SJSA1 (cell line): Measurements from ENCODE around the gene LLGL2. TPM values are rescaled to one million over a fixed set of nuclear protein-coding genes. Genes with fewer than 3 reads are reported as not detected.

Source experiments
- DNase-seq, 2 experiments: peaks; one replicate each; pipeline ENCODE4 v3.0.0-alpha.2; 2015 to 2020; ENCODE audit warnings: low spot score in 2 of 2, low read depth in 1 of 2
- H3K27ac ChIP-seq: fragments of 250-450 bp; sonication (Bioruptor Pico); 2 replicates; pipeline ENCODE4 v1.5.1; 2020; ENCODE audit warnings: mild to moderate bottlenecking, moderate library complexity
- H3K27me3 ChIP-seq: fragments of 250-450 bp; sonication (Bioruptor Pico); replicated peaks from 2 replicates; pipeline ENCODE4 v1.5.1; 2020; ENCODE audit warnings: mild to moderate bottlenecking, moderate library complexity
- H3K36me3 ChIP-seq: fragments of 250-450 bp; sonication (Bioruptor Pico); 2 replicates; pipeline ENCODE4 v1.5.1; 2020; ENCODE audit warnings: mild to moderate bottlenecking
- H3K4me1 ChIP-seq: fragments of 250-450 bp; sonication (Bioruptor Pico); replicated peaks from 2 replicates; pipeline ENCODE4 v1.6.1; 2021; ENCODE audit warnings: mild to moderate bottlenecking
- H3K4me3 ChIP-seq: fragments of 250-450 bp; sonication (Bioruptor Pico); 2 replicates; pipeline ENCODE4 v1.5.1; 2020; ENCODE audit warnings: mild to moderate bottlenecking
- H3K9me3 ChIP-seq: fragments of 250-450 bp; sonication (Bioruptor Pico); replicated peaks from 2 replicates; pipeline ENCODE4 v1.5.1; 2020; ENCODE audit warnings: mild to moderate bottlenecking
- total RNA-seq: library from RNA; depleted of rRNA; stranded (reverse); fragments of >200 nt; shearing (Covaris generic); gene quantifications from 2 replicates; pipeline ENCODE4 v1.2.3, GENCODE V29; 2014

Gene LLGL2
- total RNA-seq, 1 experiment from 2014 or later, result 6.6 TPM

- Histone ChIP-seq H3K36me3 (peaks cover 49% of the 10 kb centered on the region), H3K27ac (no peak overlapping the region), H3K27me3 (no peaks in the 10 kb centered on the region), H3K4me3 (no peak overlapping the region), H3K4me1 (peaks cover 17% of the 10 kb centered on the region), H3K9me3 (no peaks in the 10 kb centered on the region)
- no peak for DNase-seq
Observed at GRCh38 chr17:75486951-75487350, 38.5 kb upstream of the LLGL2 start.

GRCh38 chr17:75487351-75488070 is 38.0 kb upstream of the LLGL2 start:
- Histone ChIP-seq H3K4me3 (no peak overlapping the region), H3K4me1 (peaks cover 15% of the 10 kb centered on the region), H3K36me3 (peaks cover 54% of the 10 kb centered on the region), H3K9me3 (no peaks in the 10 kb centered on the region), H3K27ac (no peak overlapping the region), H3K27me3 (no peaks in the 10 kb centered on the region)
- no peak for DNase-seq

- Histone ChIP-seq H3K27ac (no peak overlapping the region), H3K36me3 (peaks cover 61% of the 10 kb centered on the region)
- DNase-seq, result no peak
Observed at GRCh38 chr17:75488693-75489510, 36.6 kb upstream of the LLGL2 start.

GRCh38 chr17:75489511-75489955 is 36.0 kb upstream of the LLGL2 start:
- H3K4me3 ChIP-seq, result no peak overlapping the region
- H3K4me1 ChIP-seq, result peaks cover 30% of the 10 kb centered on the region
- H3K36me3 ChIP-seq, result peaks cover 67% of the 10 kb centered on the region

More at GRCh38 chr17:75488693-75489510, 36.6 kb upstream of the LLGL2 start:
- Histone ChIP-seq H3K9me3 (no peaks in the 10 kb centered on the region), H3K4me1 (peaks cover 24% of the 10 kb centered on the region), H3K27me3 (no peaks in the 10 kb centered on the region), H3K4me3 (no peak overlapping the region)

GRCh38 chr17:75490173-75490743 is 35.2 kb upstream of the LLGL2 start:
- Histone ChIP-seq H3K27me3 (no peaks in the 10 kb centered on the region), H3K36me3 (peaks cover 74% of the 10 kb centered on the region), H3K27ac (no peak overlapping the region), H3K4me3 (no peak overlapping the region), H3K4me1 (peaks cover 38% of the 10 kb centered on the region), H3K9me3 (no peaks in the 10 kb centered on the region)
- no peak for DNase-seq

More at GRCh38 chr17:75489511-75489955, 36.0 kb upstream of the LLGL2 start:
- H3K9me3 ChIP-seq, result no peaks in the 10 kb centered on the region
- no peak for DNase-seq
- H3K27ac ChIP-seq, result no peak overlapping the region
- no peaks in the 10 kb centered on the region for H3K27me3 ChIP-seq

GRCh38 chr17:75490953-75491649 is 34.4 kb upstream of the LLGL2 start:
- Histone ChIP-seq H3K36me3 (peaks cover 81% of the 10 kb centered on the region), H3K4me1 (peaks cover 39% of the 10 kb centered on the region), H3K27me3 (no peaks in the 10 kb centered on the region), H3K9me3 (no peaks in the 10 kb centered on the region), H3K4me3 (no peak overlapping the region), H3K27ac (no peak overlapping the region)
- DNase-seq, result no peak

GRCh38 chr17:75491680-75492079 is 33.8 kb upstream of the LLGL2 start:
- Histone ChIP-seq H3K27me3 (no peaks in the 10 kb centered on the region), H3K4me3 (no peak overlapping the region), H3K9me3 (no peaks in the 10 kb centered on the region), H3K4me1 (peaks cover 35% of the 10 kb centered on the region), H3K27ac (no peak overlapping the region), H3K36me3 (peaks cover 82% of the 10 kb centered on the region)
- DNase-seq, result no peak

- Histone ChIP-seq H3K9me3 (no peaks in the 10 kb centered on the region), H3K4me3 (no peak overlapping the region), H3K36me3 (peaks cover 86% of the 10 kb centered on the region), H3K27me3 (no peaks in the 10 kb centered on the region), H3K4me1 (peaks cover 28% of the 10 kb centered on the region), H3K27ac (no peak overlapping the region)
- no peak for DNase-seq
Observed at GRCh38 chr17:75492555-75493168, 32.8 kb upstream of the LLGL2 start.

GRCh38 chr17:75493476-75494129 is 31.9 kb upstream of the LLGL2 start:
- Histone ChIP-seq H3K27me3 (no peaks in the 10 kb centered on the region), H3K4me1 (peaks cover 24% of the 10 kb centered on the region), H3K9me3 (no peaks in the 10 kb centered on the region), H3K4me3 (no peak overlapping the region), H3K27ac (peak overlapping the region; percentile 50), H3K36me3 (peaks cover 88% of the 10 kb centered on the region)
- DNase-seq, result no peak

- peak; percentile 76 to 85 for DNase-seq
- no peaks in the 10 kb centered on the region for H3K9me3 ChIP-seq
- peaks cover 24% of the 10 kb centered on the region for H3K4me1 ChIP-seq
- H3K4me3 ChIP-seq, result no peak overlapping the region
- H3K27ac ChIP-seq, result peak overlapping the region; percentile 50
- no peaks in the 10 kb centered on the region for H3K27me3 ChIP-seq
- H3K36me3 ChIP-seq, result peaks cover 91% of the 10 kb centered on the region
Observed at GRCh38 chr17:75494326-75494877, 31.1 kb upstream of the LLGL2 start.

- no peak for DNase-seq
- H3K4me1 ChIP-seq, result peaks cover 24% of the 10 kb centered on the region
- H3K36me3 ChIP-seq, result peaks cover 98% of the 10 kb centered on the region
- H3K4me3 ChIP-seq, result no peak overlapping the region
- H3K9me3 ChIP-seq, result no peaks in the 10 kb centered on the region
- no peak overlapping the region for H3K27ac ChIP-seq
- no peaks in the 10 kb centered on the region for H3K27me3 ChIP-seq
Observed at GRCh38 chr17:75496005-75496404, 29.5 kb upstream of the LLGL2 start.

- Histone ChIP-seq H3K4me3 (no peak overlapping the region), H3K9me3 (no peaks in the 10 kb centered on the region), H3K27me3 (no peaks in the 10 kb centered on the region), H3K36me3 (peaks cover 98% of the 10 kb centered on the region), H3K27ac (no peak overlapping the region), H3K4me1 (peaks cover 22% of the 10 kb centered on the region)
- no peak for DNase-seq
Observed at GRCh38 chr17:75498039-75498725, 27.3 kb upstream of the LLGL2 start.
